ENCODE data around the gene RPP25.

RPP25 gene

GRCh38 chr15:74913041-74913440 is 43.5 kb downstream of the RPP25 start:
- FAIRE-seq, result no peak

- FAIRE-seq, result no peak
Observed at GRCh38 chr15:74908635-74909034, 47.9 kb downstream of the RPP25 start.

- FAIRE-seq, result no peak
Observed at GRCh38 chr15:74907163-74907870, 49.3 kb downstream of the RPP25 start.

GRCh38 chr15:74906450-74907162 is 50.0 kb downstream of the RPP25 start, which contains the start of gene FAM219B:
TSS of gene FAM219B (minus strand) at chr15:74906851. CDS start at chr15:74906800, 51 bp downstream.
- FAIRE-seq, result no peak

GRCh38 chr15:74906067-74906449 is 50.5 kb downstream of the RPP25 start:
- no peak for FAIRE-seq
